Measurements from ENCODE around the gene FERMT2.

The FERMT2 gene

GRCh38 chr14:52950898-52951680, at the start of gene FERMT2:
Gene FERMT2, minus strand, starts transcription at chr14:52951050. Its CDS starts 482 bp downstream, at chr14:52950568.
- Mint-ChIP-seq H3K9me3 (no peaks in the 10 kb centered on the region), H3K27ac (peak within 1 kb of the TSS; percentile 58)

DNA sequence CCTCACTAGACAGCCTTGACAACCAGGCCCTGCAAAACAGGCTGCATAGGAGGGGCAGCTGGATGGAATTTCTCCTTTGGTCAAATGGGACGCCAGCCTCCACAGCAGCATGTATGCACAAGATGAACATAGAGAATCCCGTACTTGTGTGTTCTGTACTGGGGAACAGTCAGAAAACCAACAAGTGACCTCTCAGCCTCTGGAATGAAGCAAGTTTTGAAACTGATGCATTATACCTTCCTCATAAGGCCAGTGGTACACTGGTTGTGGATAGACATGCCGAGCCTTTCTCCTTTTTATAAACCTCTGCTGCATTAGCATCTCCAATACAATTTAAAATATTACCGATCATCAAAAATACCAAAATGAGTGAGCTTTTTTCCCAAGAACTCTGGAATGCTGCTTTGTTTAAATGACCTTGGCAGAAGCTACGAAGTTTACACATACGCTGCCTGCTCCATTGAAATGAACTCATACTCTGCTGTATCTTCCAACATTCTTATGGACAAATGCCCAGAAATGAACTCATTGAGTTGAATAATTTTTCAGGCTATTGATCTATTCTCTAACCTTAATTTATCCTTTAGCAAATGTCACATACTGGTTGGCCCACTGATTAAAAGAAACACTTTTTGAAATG, 47.6 kb upstream of the FERMT2 start:
- ATAC-seq (no peak), DNase-seq (ENCODE audit: low spot score in 2 of 2) (no peak)
- Mint-ChIP-seq H3K27ac (no peak overlapping the region), H3K9me3 (no peaks in the 10 kb centered on the region), H3K4me3 (no peak overlapping the region), H3K36me3 (no peaks in the 10 kb centered on the region), H3K4me1 (no peaks in the 10 kb centered on the region)

More at GRCh38 chr14:52950898-52951680, at the start of gene FERMT2:
- H3K4me1 Mint-ChIP-seq = peaks cover 20% of the 10 kb centered on the region
- DNase-seq (ENCODE audit: low spot score in 2 of 2) (peak in 1 of 2 donors; percentile 53), ATAC-seq (peak; percentile 77)
- H3K36me3 Mint-ChIP-seq = no peaks in the 10 kb centered on the region
- H3K4me3 Mint-ChIP-seq = peak within 1 kb of the TSS; percentile 84

DNA sequence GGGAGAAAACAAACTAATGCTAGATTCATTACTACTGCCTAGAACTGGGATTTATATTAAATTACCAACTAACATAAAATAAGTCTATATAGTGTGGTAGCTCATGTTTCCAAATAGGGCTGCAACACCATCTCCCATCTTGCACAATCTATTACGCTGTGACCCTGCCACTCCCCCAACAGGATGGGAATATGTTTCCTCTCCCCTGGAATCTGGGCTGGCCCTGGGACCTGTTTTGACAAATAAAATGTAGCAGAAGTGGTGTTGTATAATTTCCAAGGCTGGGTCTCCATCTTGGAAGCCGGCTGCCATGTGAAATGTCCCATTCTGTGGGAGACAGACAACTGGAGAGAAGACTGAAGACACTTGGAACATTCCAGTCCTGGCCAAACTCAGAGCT, 45.6 kb upstream of the FERMT2 start:
- H3K27ac Mint-ChIP-seq = no peak overlapping the region
- no peaks in the 10 kb centered on the region for H3K36me3 Mint-ChIP-seq
- no peaks in the 10 kb centered on the region for H3K9me3 Mint-ChIP-seq
- no peaks in the 10 kb centered on the region for H3K4me1 Mint-ChIP-seq
- ATAC-seq (no peak), DNase-seq (ENCODE audit: low spot score in 2 of 2) (no peak)
- no peak overlapping the region for H3K4me3 Mint-ChIP-seq

GRCh38 chr14:52995998-52996397, 45.1 kb upstream of the FERMT2 start:
- H3K9me3 Mint-ChIP-seq = no peaks in the 10 kb centered on the region
- no peak for ATAC-seq
- no peak overlapping the region for H3K27ac Mint-ChIP-seq

GRCh38 chr14:52992236-52992870, 41.5 kb upstream of the FERMT2 start:
- Mint-ChIP-seq H3K27ac (no peak overlapping the region), H3K4me1 (no peaks in the 10 kb centered on the region), H3K9me3 (no peaks in the 10 kb centered on the region), H3K4me3 (no peak overlapping the region), H3K36me3 (no peaks in the 10 kb centered on the region)
- DNase-seq (ENCODE audit: low spot score in 2 of 2) (no peak), ATAC-seq (no peak)

More at GRCh38 chr14:52995998-52996397, 45.1 kb upstream of the FERMT2 start:
- no peak for DNase-seq (ENCODE audit: low spot score in 2 of 2)
- H3K4me3 Mint-ChIP-seq = no peak overlapping the region
- no peaks in the 10 kb centered on the region for H3K36me3 Mint-ChIP-seq
- H3K4me1 Mint-ChIP-seq = no peaks in the 10 kb centered on the region

DNA sequence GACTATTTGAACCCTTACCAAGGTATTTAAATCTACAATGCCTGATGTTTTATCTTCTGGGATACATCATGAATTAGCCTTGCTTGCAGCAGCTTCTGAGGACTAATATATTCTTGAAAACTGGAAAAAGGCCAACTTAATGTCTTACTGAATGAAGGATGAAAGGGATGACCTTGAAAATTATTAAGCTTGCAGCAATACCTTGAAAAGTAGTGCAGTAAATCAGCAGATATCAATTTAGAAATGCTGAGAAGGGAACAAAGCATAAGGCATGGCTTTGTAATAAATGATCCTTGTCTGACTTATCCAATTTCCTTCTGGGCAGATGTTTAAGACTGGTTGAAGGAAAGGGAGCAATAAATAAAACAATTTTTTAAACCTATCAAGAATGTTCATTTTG, 37.3 kb upstream of the FERMT2 start:
- no peak overlapping the region for H3K4me3 Mint-ChIP-seq
- H3K36me3 Mint-ChIP-seq = no peaks in the 10 kb centered on the region
- ATAC-seq = no peak
- H3K9me3 Mint-ChIP-seq = no peaks in the 10 kb centered on the region
- no peak for DNase-seq (ENCODE audit: low spot score in 2 of 2)
- H3K27ac Mint-ChIP-seq = no peak overlapping the region
- no peaks in the 10 kb centered on the region for H3K4me1 Mint-ChIP-seq

DNA sequence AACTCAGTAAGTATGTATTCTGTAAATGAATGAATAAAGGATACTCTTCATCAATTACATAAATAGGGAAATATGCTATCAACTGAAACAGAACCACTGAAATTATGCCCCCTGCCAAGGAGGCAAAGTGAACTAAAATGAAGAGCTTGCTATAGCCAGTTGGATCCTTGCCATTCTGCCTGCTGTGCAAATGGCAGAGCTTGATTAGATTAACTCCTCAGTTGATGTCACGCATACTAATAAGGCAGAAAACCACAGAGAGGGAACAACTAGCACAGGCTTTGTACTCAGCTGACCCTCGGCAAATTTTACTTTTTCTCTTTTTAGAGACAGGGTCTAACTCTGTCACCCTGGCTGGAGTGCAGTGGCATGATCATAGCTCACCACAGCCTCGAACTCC, 36.7 kb upstream of the FERMT2 start:
- Mint-ChIP-seq H3K4me1 (no peaks in the 10 kb centered on the region), H3K27ac (no peak overlapping the region), H3K9me3 (no peaks in the 10 kb centered on the region), H3K36me3 (no peaks in the 10 kb centered on the region), H3K4me3 (no peak overlapping the region)
- DNase-seq (ENCODE audit: low spot score in 2 of 2) (no peak), ATAC-seq (no peak)

DNA sequence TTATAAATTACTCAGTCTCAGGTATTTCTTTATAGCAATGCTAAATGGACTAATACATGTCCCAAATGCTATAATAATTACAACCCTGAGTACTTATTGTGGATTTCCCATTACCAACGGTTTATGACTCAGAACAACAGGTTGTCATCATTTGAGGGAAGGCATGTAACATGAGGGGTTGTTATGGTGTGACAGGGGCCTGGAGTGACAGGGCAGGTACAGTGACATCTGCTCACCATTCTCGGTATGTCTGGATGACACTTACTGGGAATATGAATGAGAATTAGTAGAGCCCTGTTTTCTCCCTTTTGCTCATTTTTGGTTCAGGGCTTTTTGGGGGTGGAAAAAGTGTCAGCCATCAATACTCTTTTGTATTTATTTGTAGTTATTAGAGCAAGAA, 36.2 kb upstream of the FERMT2 start:
- Mint-ChIP-seq H3K27ac (no peak overlapping the region), H3K4me1 (no peaks in the 10 kb centered on the region), H3K9me3 (no peaks in the 10 kb centered on the region), H3K36me3 (no peaks in the 10 kb centered on the region), H3K4me3 (no peak overlapping the region)
- ATAC-seq (peak; percentile 74), DNase-seq (ENCODE audit: low spot score in 2 of 2) (no peak)

- ATAC-seq (no peak), DNase-seq (ENCODE audit: low spot score in 2 of 2) (no peak)
- Mint-ChIP-seq H3K4me1 (no peaks in the 10 kb centered on the region), H3K27ac (no peak overlapping the region), H3K9me3 (no peaks in the 10 kb centered on the region), H3K4me3 (no peak overlapping the region), H3K36me3 (no peaks in the 10 kb centered on the region)
These were observed 26.9 kb upstream of the FERMT2 start for GRCh38 chr14:52977798-52978197.

DNA sequence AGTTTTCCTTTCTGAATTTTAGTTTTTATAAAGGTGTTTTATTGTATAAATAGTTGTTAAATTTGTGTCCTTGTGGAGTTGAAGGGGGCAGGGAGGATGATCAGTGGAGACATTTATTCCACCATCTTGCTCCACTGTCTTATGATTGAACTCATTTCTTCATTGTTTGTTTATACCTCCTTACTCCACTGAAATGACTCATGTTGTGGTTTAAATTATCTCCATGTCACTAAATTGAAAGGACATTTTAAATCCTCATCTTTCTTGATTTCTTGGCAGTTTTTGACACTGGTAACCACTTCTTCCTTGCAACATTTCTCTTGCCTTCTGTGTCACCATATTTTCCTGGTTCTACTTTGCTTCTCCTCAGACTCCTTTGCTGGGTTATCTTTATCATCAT, 23.6 kb upstream of the FERMT2 start:
- DNase-seq (ENCODE audit: low spot score in 2 of 2) (no peak), ATAC-seq (no peak)
- H3K36me3 Mint-ChIP-seq = no peaks in the 10 kb centered on the region
- H3K9me3 Mint-ChIP-seq = peaks cover 10% of the 10 kb centered on the region
- no peaks in the 10 kb centered on the region for H3K4me1 Mint-ChIP-seq
- no peak overlapping the region for H3K4me3 Mint-ChIP-seq
- H3K27ac Mint-ChIP-seq = no peak overlapping the region

DNA sequence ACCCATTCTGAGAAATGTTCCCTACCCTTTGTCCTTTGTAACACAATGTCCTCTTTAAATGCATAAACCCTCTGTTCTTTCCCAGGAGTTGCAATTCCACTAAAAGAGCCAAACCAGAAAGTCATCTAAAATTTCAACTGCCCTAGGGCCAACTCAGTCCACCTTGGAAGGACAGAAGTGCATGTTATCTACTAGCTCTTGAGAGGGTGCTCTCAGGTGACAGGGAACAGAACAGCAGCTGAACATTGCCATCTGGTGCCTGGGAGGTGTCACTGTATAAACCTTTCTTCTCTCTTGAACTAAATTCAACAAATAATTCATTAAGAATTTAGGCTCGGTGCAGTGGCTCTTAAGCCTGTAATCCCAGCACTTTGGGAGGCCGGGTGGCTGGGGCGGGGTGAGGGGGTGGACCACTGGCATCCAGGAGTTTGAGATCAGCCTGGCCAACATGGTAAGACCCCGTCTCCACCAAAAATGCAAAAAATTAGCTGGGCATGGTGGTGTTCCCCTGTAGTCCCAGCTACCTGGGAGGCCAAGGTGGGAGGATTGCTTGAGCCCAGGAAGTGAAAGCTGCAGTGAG, 10.3 kb upstream of the FERMT2 start:
- no peak overlapping the region for H3K4me3 Mint-ChIP-seq
- H3K4me1 Mint-ChIP-seq = peaks cover 17% of the 10 kb centered on the region
- ATAC-seq = peak; percentile 83
- H3K36me3 Mint-ChIP-seq = no peaks in the 10 kb centered on the region
- no peak overlapping the region for H3K27ac Mint-ChIP-seq
- DNase-seq (ENCODE audit: low spot score in 2 of 2) = peak in 1 of 2 donors; percentile 59
- H3K9me3 Mint-ChIP-seq = no peaks in the 10 kb centered on the region

GRCh38 chr14:52960627-52961026, 9.8 kb upstream of the FERMT2 start:
- H3K4me3 Mint-ChIP-seq = no peak overlapping the region

DNA sequence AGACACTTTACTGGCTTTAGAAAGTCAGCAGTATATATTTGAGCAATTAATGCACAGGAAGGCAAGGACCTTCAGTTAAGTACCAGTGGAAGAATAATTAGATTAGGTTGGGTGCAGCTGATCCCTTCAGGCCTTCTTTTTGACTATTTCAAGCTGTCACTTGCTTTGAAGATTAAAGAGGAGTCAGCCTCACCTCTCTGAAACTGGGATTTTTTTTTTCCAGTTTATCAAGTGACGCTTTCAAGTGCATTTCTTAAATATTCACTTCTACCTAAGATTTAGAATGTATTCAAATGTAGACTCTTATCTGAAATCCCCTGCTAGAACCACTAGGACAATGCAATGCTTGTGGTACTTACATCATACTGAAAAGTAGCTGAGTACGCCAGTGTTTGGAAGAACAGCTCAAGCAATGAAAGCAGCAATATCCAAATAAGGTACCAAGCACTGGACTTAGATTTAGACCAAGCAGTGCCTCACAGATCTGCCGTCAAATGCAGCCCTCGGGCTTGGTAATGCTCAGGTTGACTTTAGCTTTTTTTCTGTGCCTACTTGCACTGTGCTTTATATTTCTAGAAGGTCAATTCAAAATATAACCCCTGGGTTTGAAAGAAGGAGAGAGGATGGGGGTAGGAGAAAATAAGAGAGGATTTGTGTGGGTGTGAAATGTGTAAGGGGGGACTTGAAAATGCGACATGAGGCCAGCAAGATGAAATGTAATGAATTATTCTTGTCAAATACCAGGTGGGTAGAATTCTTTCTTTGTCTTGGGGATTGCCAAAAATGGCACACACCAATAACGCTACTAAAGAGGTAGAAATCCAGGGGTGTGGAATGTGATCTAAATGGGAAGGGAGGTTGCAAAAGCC, 3.7 kb upstream of the FERMT2 start:
- Mint-ChIP-seq H3K9me3 (no peaks in the 10 kb centered on the region), H3K36me3 (no peaks in the 10 kb centered on the region), H3K27ac (no peak overlapping the region), H3K4me3 (no peak overlapping the region), H3K4me1 (peaks cover 16% of the 10 kb centered on the region)
- DNase-seq (ENCODE audit: low spot score in 2 of 2) = no peak
- ATAC-seq = peak; percentile 42

More at GRCh38 chr14:52960627-52961026, 9.8 kb upstream of the FERMT2 start:
- Mint-ChIP-seq H3K27ac (no peak overlapping the region), H3K36me3 (no peaks in the 10 kb centered on the region), H3K4me1 (peaks cover 17% of the 10 kb centered on the region), H3K9me3 (no peaks in the 10 kb centered on the region)
- ATAC-seq (peak; percentile 91), DNase-seq (ENCODE audit: low spot score in 2 of 2) (no peak)

- DNase-seq (ENCODE audit: low spot score in 2 of 2) (no peak), ATAC-seq (no peak)
- H3K27ac Mint-ChIP-seq = no peak overlapping the region
- H3K4me1 Mint-ChIP-seq = peaks cover 20% of the 10 kb centered on the region
- H3K9me3 Mint-ChIP-seq = no peaks in the 10 kb centered on the region
- no peaks in the 10 kb centered on the region for H3K36me3 Mint-ChIP-seq
- H3K4me3 Mint-ChIP-seq = peak overlapping the region; percentile 84
These were observed 1.1 kb upstream of the FERMT2 start for GRCh38 chr14:52951681-52952554.

Data from stimulated activated effector memory CD8-positive, alpha-beta T cell treated with anti-CD3 and anti-CD28 coated beads, Interleukin-12 subunit alpha, Interleukin-12 subunit beta, amount 100 ng/mL, for 72 hours (primary cell).